Measurements from ENCODE around the gene ANKRD28. TPM values are rescaled to one million over a fixed set of nuclear protein-coding genes. Genes with fewer than 3 reads are reported as not detected.

The ANKRD28 gene
- total RNA-seq, 1 experiment from 2014 or later, result 113 TPM

GRCh38 chr3:15681668-15682067 is 116.1 kb downstream of the ANKRD28 start:
- Histone ChIP-seq H3K9ac (ENCODE audit: low read length) (no peak overlapping the region), H2AFZ (ENCODE audit: low read length) (no peak overlapping the region), H3K27me3 (ENCODE audit: low read length) (no peaks in the 10 kb centered on the region), H4K20me1 (ENCODE audit: insufficient read depth, low read depth, low read length) (no peaks in the 10 kb centered on the region), H3K4me1 (ENCODE audit: low read length) (peaks cover 20% of the 10 kb centered on the region), H3K36me3 (ENCODE audit: insufficient read depth, low read length) (peaks cover 57% of the 10 kb centered on the region), H3K4me3 (ENCODE audit: low read length) (no peak overlapping the region), H3K79me2 (ENCODE audit: low read length) (peaks cover 11% of the 10 kb centered on the region; the same call in 1 of the 2 replicates), H3K9me2 (replicated peaks; ENCODE audit: insufficient read depth, low read length) (no peaks in the 10 kb centered on the region), H3K27ac (ENCODE audit: low read length) (no peak overlapping the region), H3K4me2 (ENCODE audit: low read depth, low read length, poor library complexity, severe bottlenecking) (no peak overlapping the region), H3K9me3 (ENCODE audit: low read length) (no peaks in the 10 kb centered on the region)
- no peak for DNase-seq

GRCh38 chr3:15679306-15679705 is 118.5 kb downstream of the ANKRD28 start:
- H3K4me3 ChIP-seq (ENCODE audit: low read length), result no peak overlapping the region
- H2AFZ ChIP-seq (ENCODE audit: low read length), result no peak overlapping the region
- no peaks in the 10 kb centered on the region for H4K20me1 ChIP-seq (ENCODE audit: insufficient read depth, low read depth, low read length)
- H3K4me1 ChIP-seq (ENCODE audit: low read length), result peaks cover 18% of the 10 kb centered on the region
- H3K9ac ChIP-seq (ENCODE audit: low read length), result no peak overlapping the region
- DNase-seq, result no peak
- peaks cover 50% of the 10 kb centered on the region; the same call in 1 of the 2 replicates for H3K36me3 ChIP-seq (ENCODE audit: insufficient read depth, low read length)
- no peaks in the 10 kb centered on the region for H3K9me2 ChIP-seq (replicated peaks; ENCODE audit: insufficient read depth, low read length)
- no peaks in the 10 kb centered on the region for H3K27me3 ChIP-seq (ENCODE audit: low read length)
- H3K79me2 ChIP-seq (ENCODE audit: low read length), result peaks cover 10% of the 10 kb centered on the region; the same call in 1 of the 2 replicates
- no peaks in the 10 kb centered on the region for H3K9me3 ChIP-seq (ENCODE audit: low read length)
- no peak overlapping the region for H3K27ac ChIP-seq (ENCODE audit: low read length)
- no peak overlapping the region for H3K4me2 ChIP-seq (ENCODE audit: low read depth, low read length, poor library complexity, severe bottlenecking)

- peaks cover 39% of the 10 kb centered on the region; the same call in 1 of the 2 replicates for H3K36me3 ChIP-seq (ENCODE audit: insufficient read depth, low read length)
- no peaks in the 10 kb centered on the region for H3K9me3 ChIP-seq (ENCODE audit: low read length)
- no peak overlapping the region for H3K27ac ChIP-seq (ENCODE audit: low read length)
- no peak overlapping the region for H2AFZ ChIP-seq (ENCODE audit: low read length)
- no peak for DNase-seq
- H3K4me3 ChIP-seq (ENCODE audit: low read length), result no peak overlapping the region
- H3K9me2 ChIP-seq (replicated peaks; ENCODE audit: insufficient read depth, low read length), result no peaks in the 10 kb centered on the region
- H3K4me1 ChIP-seq (ENCODE audit: low read length), result no peaks in the 10 kb centered on the region
- no peak overlapping the region for H3K4me2 ChIP-seq (ENCODE audit: low read depth, low read length, poor library complexity, severe bottlenecking)
- H4K20me1 ChIP-seq (ENCODE audit: insufficient read depth, low read depth, low read length), result no peaks in the 10 kb centered on the region
- H3K27me3 ChIP-seq (ENCODE audit: low read length), result no peaks in the 10 kb centered on the region
- H3K9ac ChIP-seq (ENCODE audit: low read length), result no peak overlapping the region
- no peaks in the 10 kb centered on the region for H3K79me2 ChIP-seq (ENCODE audit: low read length)
These were observed 121.5 kb downstream of the ANKRD28 start for GRCh38 chr3:15676259-15676658.

GRCh38 chr3:15673536-15673935 is 124.2 kb downstream of the ANKRD28 start:
- Histone ChIP-seq H3K9ac (ENCODE audit: low read length) (no peak overlapping the region), H3K9me2 (replicated peaks; ENCODE audit: insufficient read depth, low read length) (no peaks in the 10 kb centered on the region), H4K20me1 (ENCODE audit: insufficient read depth, low read depth, low read length) (no peaks in the 10 kb centered on the region), H3K36me3 (ENCODE audit: insufficient read depth, low read length) (peaks cover 40% of the 10 kb centered on the region; the same call in 1 of the 2 replicates), H2AFZ (ENCODE audit: low read length) (no peak overlapping the region), H3K9me3 (ENCODE audit: low read length) (no peaks in the 10 kb centered on the region), H3K27ac (ENCODE audit: low read length) (no peak overlapping the region), H3K4me3 (ENCODE audit: low read length) (no peak overlapping the region), H3K4me2 (ENCODE audit: low read depth, low read length, poor library complexity, severe bottlenecking) (no peak overlapping the region), H3K79me2 (ENCODE audit: low read length) (no peaks in the 10 kb centered on the region), H3K27me3 (ENCODE audit: low read length) (no peaks in the 10 kb centered on the region), H3K4me1 (ENCODE audit: low read length) (no peaks in the 10 kb centered on the region)
- DNase-seq, result no peak

- no peak overlapping the region for H2AFZ ChIP-seq (ENCODE audit: low read length)
- H3K4me3 ChIP-seq (ENCODE audit: low read length), result no peak overlapping the region
- DNase-seq, result no peak
These were observed 130.3 kb downstream of the ANKRD28 start for GRCh38 chr3:15667484-15667883.

GRCh38 chr3:15666277-15666676 is 131.5 kb downstream of the ANKRD28 start:
- H3K4me2 ChIP-seq (ENCODE audit: low read depth, low read length, poor library complexity, severe bottlenecking), result no peak overlapping the region

More at GRCh38 chr3:15667484-15667883, 130.3 kb downstream of the ANKRD28 start:
- Histone ChIP-seq H3K4me2 (ENCODE audit: low read depth, low read length, poor library complexity, severe bottlenecking) (no peak overlapping the region), H3K9ac (ENCODE audit: low read length) (no peak overlapping the region), H3K27ac (ENCODE audit: low read length) (no peak overlapping the region), H3K4me1 (ENCODE audit: low read length) (no peaks in the 10 kb centered on the region), H3K79me2 (ENCODE audit: low read length) (no peaks in the 10 kb centered on the region), H3K9me2 (replicated peaks; ENCODE audit: insufficient read depth, low read length) (no peaks in the 10 kb centered on the region), H3K36me3 (ENCODE audit: insufficient read depth, low read length) (peaks cover 18% of the 10 kb centered on the region), H3K9me3 (ENCODE audit: low read length) (no peaks in the 10 kb centered on the region), H3K27me3 (ENCODE audit: low read length) (no peaks in the 10 kb centered on the region), H4K20me1 (ENCODE audit: insufficient read depth, low read depth, low read length) (no peaks in the 10 kb centered on the region)

GRCh38 chr3:15665510-15666150 is 132.1 kb downstream of the ANKRD28 start:
- Histone ChIP-seq H3K4me2 (ENCODE audit: low read depth, low read length, poor library complexity, severe bottlenecking) (no peak overlapping the region), H2AFZ (ENCODE audit: low read length) (no peak overlapping the region), H4K20me1 (ENCODE audit: insufficient read depth, low read depth, low read length) (no peaks in the 10 kb centered on the region), H3K4me3 (ENCODE audit: low read length) (no peak overlapping the region), H3K9me2 (replicated peaks; ENCODE audit: insufficient read depth, low read length) (no peaks in the 10 kb centered on the region), H3K9ac (ENCODE audit: low read length) (no peak overlapping the region), H3K27ac (ENCODE audit: low read length) (no peak overlapping the region), H3K4me1 (ENCODE audit: low read length) (no peaks in the 10 kb centered on the region), H3K36me3 (ENCODE audit: insufficient read depth, low read length) (peaks cover 18% of the 10 kb centered on the region), H3K27me3 (ENCODE audit: low read length) (no peaks in the 10 kb centered on the region), H3K79me2 (ENCODE audit: low read length) (no peaks in the 10 kb centered on the region), H3K9me3 (ENCODE audit: low read length) (no peaks in the 10 kb centered on the region)
- DNase-seq, result no peak

More at GRCh38 chr3:15666277-15666676, 131.5 kb downstream of the ANKRD28 start:
- Histone ChIP-seq H3K9me2 (replicated peaks; ENCODE audit: insufficient read depth, low read length) (no peaks in the 10 kb centered on the region), H3K4me3 (ENCODE audit: low read length) (no peak overlapping the region), H3K36me3 (ENCODE audit: insufficient read depth, low read length) (peaks cover 18% of the 10 kb centered on the region), H3K27me3 (ENCODE audit: low read length) (no peaks in the 10 kb centered on the region), H3K9ac (ENCODE audit: low read length) (no peak overlapping the region), H3K4me1 (ENCODE audit: low read length) (no peaks in the 10 kb centered on the region), H2AFZ (ENCODE audit: low read length) (no peak overlapping the region), H3K27ac (ENCODE audit: low read length) (no peak overlapping the region), H3K9me3 (ENCODE audit: low read length) (no peaks in the 10 kb centered on the region), H4K20me1 (ENCODE audit: insufficient read depth, low read depth, low read length) (no peaks in the 10 kb centered on the region), H3K79me2 (ENCODE audit: low read length) (no peaks in the 10 kb centered on the region)
- DNase-seq, result no peak

GRCh38 chr3:15664144-15664543 is 133.6 kb downstream of the ANKRD28 start:
- Histone ChIP-seq H3K9me2 (replicated peaks; ENCODE audit: insufficient read depth, low read length) (no peaks in the 10 kb centered on the region), H3K36me3 (ENCODE audit: insufficient read depth, low read length) (peaks cover 9% of the 10 kb centered on the region), H3K4me2 (ENCODE audit: low read depth, low read length, poor library complexity, severe bottlenecking) (no peak overlapping the region), H3K4me3 (ENCODE audit: low read length) (no peak overlapping the region), H3K9me3 (ENCODE audit: low read length) (no peaks in the 10 kb centered on the region), H3K4me1 (ENCODE audit: low read length) (no peaks in the 10 kb centered on the region), H3K79me2 (ENCODE audit: low read length) (no peaks in the 10 kb centered on the region), H3K27me3 (ENCODE audit: low read length) (no peaks in the 10 kb centered on the region), H2AFZ (ENCODE audit: low read length) (no peak overlapping the region), H3K27ac (ENCODE audit: low read length) (no peak overlapping the region), H4K20me1 (ENCODE audit: insufficient read depth, low read depth, low read length) (no peaks in the 10 kb centered on the region), H3K9ac (ENCODE audit: low read length) (no peak overlapping the region)
- no peak for DNase-seq

Measured in Karpas-422 (cell line).